Ascending aorta (tissue), 2 donors: Measurements from ENCODE around the gene IRF2. TPM values are rescaled to one million over a fixed set of nuclear protein-coding genes. Genes with fewer than 3 reads are reported as not detected.

Experiments used
- DNase-seq, 2 donors: peaks; one replicate each; pipeline ENCODE4 v3.0.0-alpha.2; 2019; ENCODE audit warnings: low spot score in 2 of 2
- H3K27ac ChIP-seq, 2 donors: fragments of 200-600 bp; sonication (generic); one replicate each; pipeline ENCODE4 v1.5.1; 2016 to 2017; ENCODE audit warnings: mild to moderate bottlenecking in 1 of 2
- H3K27me3 ChIP-seq: fragments of 200-600 bp; sonication (generic); one replicate; pipeline ENCODE4 v1.5.1; 2017
- H3K36me3 ChIP-seq, 2 donors: fragments of 200-600 bp; sonication (generic); one replicate each; pipeline ENCODE4 v1.5.1; 2016
- H3K4me1 ChIP-seq, 2 donors: fragments of 200-600 bp; sonication (generic); one replicate each; pipeline ENCODE4 v1.5.1; 2016 to 2017; ENCODE audit warnings: mild to moderate bottlenecking in 1 of 2
- H3K4me3 ChIP-seq, 2 donors: fragments of 200-600 bp; sonication (generic); one replicate each; pipeline ENCODE4 v1.5.1; 2016 to 2017; ENCODE audit warnings: mild to moderate bottlenecking in 1 of 2
- H3K9me3 ChIP-seq, 2 donors: fragments of 200-600 bp; sonication (generic); one replicate each; pipeline ENCODE4 v1.5.1; 2016
- intact Hi-C: fragments of 100-400 bp; cut with DNase I; formaldehyde crosslinking; loops from one replicate; pipeline ENCODE4 v1.15.1; 2023
- total RNA-seq: library from RNA; depleted of rRNA; stranded (reverse); fragments of >200 nt; gene quantifications from one replicate; pipeline ENCODE4 v1.1.0, GENCODE V29; 2016
- TF ChIP-seq, protein P1 (sequence below), 3 experiments: fragments of 200-600 bp in 2 of 3; fragments of 450-650 bp in 1 of 3; sonication (generic) in 2 of 3; IDR thresholded peaks; one replicate each; pipeline ENCODE4 v1.5.1; 2016 to 2019; ENCODE audit warnings: antibody characterized with exemption in 3 of 3, mild to moderate bottlenecking in 1 of 3, moderate library complexity in 1 of 3

Gene IRF2
- total RNA-seq, 1 donor from 2014 or later = 39.6 TPM

DNA sequence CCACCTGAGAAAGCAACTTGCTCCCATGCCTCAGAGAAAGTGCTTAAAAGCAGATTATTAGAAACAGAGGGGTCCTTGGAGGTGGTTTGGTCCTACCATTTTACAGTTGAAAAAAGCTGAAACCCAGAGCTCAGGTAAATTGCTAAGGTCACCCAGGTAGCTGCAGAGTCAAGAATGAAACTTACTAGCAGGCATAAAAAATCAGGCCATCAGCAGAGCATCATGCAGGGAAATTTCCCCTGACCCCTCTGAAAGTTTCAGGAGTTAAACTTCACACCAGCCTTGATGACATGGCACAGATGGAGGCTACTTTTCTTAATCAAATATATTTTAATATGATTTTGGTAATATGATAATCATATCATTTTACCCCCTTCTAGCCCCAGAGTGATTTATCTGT lies 70.3 kb downstream of the IRF2 start:
- TF ChIP-seq, protein P1, sequence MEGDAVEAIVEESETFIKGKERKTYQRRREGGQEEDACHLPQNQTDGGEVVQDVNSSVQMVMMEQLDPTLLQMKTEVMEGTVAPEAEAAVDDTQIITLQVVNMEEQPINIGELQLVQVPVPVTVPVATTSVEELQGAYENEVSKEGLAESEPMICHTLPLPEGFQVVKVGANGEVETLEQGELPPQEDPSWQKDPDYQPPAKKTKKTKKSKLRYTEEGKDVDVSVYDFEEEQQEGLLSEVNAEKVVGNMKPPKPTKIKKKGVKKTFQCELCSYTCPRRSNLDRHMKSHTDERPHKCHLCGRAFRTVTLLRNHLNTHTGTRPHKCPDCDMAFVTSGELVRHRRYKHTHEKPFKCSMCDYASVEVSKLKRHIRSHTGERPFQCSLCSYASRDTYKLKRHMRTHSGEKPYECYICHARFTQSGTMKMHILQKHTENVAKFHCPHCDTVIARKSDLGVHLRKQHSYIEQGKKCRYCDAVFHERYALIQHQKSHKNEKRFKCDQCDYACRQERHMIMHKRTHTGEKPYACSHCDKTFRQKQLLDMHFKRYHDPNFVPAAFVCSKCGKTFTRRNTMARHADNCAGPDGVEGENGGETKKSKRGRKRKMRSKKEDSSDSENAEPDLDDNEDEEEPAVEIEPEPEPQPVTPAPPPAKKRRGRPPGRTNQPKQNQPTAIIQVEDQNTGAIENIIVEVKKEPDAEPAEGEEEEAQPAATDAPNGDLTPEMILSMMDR (IDR thresholded peaks at IDR 0.05) = no peak
- Histone ChIP-seq H3K4me3 (no peak overlapping the region), H3K36me3 (peaks cover 21 to 59% of the 10 kb centered on the region in 2 donors), H3K4me1 (peaks cover 0 to 26% of the 10 kb centered on the region in 2 donors), H3K27ac (no peak overlapping the region), H3K27me3 (no peaks in the 10 kb centered on the region), H3K9me3 (no peaks in the 10 kb centered on the region)
- DNase-seq = no peak
- intact Hi-C loops = loop anchor here (5.0 kb wide), 2 partner anchors 243 to 1023 kb away; partner anchors contain the start of genes CASP3, PRIMPOL and UFSP2

DNA sequence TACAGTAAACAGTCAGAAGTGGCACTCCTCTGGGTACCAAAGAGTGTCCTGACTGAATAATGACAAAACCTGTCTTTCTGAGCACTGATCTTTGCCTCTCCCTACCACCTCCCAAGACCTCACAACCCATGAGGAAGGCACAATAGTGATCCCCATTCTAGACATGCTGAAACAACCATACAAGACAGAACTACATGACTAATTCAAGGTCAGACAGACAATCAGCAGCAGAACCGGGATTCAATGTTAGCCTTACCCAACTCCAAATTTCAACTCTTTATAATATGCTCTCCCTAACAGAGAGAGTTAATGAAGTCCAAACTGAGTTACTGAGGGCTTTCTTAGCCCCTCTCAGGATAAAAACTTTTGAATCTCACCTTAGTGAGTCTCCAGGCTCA lies 71.0 kb downstream of the IRF2 start:
- Histone ChIP-seq H3K4me3 (no peak overlapping the region), H3K9me3 (no peaks in the 10 kb centered on the region), H3K4me1 (peaks cover 0 to 27% of the 10 kb centered on the region in 2 donors), H3K36me3 (peaks cover 25 to 60% of the 10 kb centered on the region in 2 donors), H3K27ac (no peak overlapping the region), H3K27me3 (no peaks in the 10 kb centered on the region)
- TF ChIP-seq, protein P1 (IDR thresholded peaks at IDR 0.05) = no peak
- DNase-seq = no peak
- intact Hi-C loops = loop anchor here (5.0 kb wide), 2 partner anchors 244 to 1024 kb away; partner anchors contain the start of genes CASP3, PRIMPOL and UFSP2

DNA sequence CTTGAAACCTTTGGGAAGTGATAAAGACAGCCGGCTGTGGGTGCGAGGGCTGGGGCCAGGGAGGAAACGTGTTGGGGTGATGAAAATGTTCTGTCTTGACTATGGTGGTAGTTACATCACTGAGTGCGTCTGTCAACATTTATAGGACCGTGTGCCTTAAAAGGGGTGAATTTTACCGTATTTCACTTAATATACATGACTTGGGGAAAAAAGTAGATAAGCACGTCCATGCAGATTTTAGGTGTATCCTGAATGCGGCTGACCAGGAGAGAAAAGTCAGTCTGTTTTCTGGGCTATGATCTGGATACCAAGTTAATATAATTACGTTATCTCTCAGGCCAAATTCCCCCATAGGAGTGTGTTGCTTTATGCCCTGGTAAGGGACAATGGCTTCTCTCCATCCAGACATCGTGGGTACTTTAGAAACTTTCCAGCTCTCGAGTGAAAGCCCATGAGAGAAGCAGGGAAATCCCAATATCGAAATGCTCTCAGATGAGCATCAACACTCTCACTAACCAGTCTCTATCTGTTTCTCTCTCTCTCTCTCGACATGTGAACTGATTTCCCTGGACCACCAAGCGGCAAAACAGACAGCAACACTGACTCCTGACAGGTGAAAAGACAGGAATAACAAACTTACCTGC lies 71.5 kb downstream of the IRF2 start:
- no peak overlapping the region for H3K27ac ChIP-seq
- no peak overlapping the region for H3K4me3 ChIP-seq
- intact Hi-C loops = loop anchor here (5.0 kb wide), 2 partner anchors 244 to 1024 kb away; partner anchors contain the start of genes CASP3, PRIMPOL and UFSP2
- peaks cover 27 to 60% of the 10 kb centered on the region in 2 donors for H3K36me3 ChIP-seq
- no peaks in the 10 kb centered on the region for H3K9me3 ChIP-seq
- peaks cover 0 to 27% of the 10 kb centered on the region in 2 donors for H3K4me1 ChIP-seq
- TF ChIP-seq, protein P1 (IDR thresholded peaks at IDR 0.05) = no peak
- no peak for DNase-seq
- H3K27me3 ChIP-seq = no peaks in the 10 kb centered on the region

DNA sequence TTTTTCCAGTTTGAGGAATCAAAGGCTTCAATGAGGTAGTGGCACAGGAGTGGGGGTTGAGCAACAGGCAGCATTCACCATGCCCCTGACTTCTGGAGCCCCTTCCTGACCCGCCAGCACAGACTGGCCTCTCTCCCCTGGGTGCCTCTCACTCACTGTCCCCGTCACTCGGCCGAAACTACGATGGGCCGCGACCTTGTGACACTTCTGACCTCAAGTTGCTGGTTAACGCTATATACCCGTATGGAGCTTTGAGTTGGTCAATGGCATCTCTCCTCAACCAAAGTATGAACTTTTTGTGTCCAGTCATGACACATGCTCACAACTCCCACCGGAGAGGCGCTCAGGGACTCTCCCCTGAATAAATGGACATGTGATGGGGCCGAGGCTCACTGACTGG lies 72.1 kb downstream of the IRF2 start:
- no peaks in the 10 kb centered on the region for H3K27me3 ChIP-seq
- intact Hi-C loops = loop anchor here (5.0 kb wide), 2 partner anchors 245 to 1025 kb away; partner anchors contain the start of genes CASP3, PRIMPOL and UFSP2
- H3K27ac ChIP-seq = peak overlapping the region; percentile 66 to 71
- H3K4me1 ChIP-seq = peaks cover 0 to 29% of the 10 kb centered on the region in 2 donors
- peaks cover 28 to 60% of the 10 kb centered on the region in 2 donors for H3K36me3 ChIP-seq
- no peak overlapping the region for H3K4me3 ChIP-seq
- DNase-seq = peak in 1 of 2 donors; percentile 62
- TF ChIP-seq, protein P1 (IDR thresholded peaks at IDR 0.05) = no peak
- H3K9me3 ChIP-seq = no peaks in the 10 kb centered on the region

DNA sequence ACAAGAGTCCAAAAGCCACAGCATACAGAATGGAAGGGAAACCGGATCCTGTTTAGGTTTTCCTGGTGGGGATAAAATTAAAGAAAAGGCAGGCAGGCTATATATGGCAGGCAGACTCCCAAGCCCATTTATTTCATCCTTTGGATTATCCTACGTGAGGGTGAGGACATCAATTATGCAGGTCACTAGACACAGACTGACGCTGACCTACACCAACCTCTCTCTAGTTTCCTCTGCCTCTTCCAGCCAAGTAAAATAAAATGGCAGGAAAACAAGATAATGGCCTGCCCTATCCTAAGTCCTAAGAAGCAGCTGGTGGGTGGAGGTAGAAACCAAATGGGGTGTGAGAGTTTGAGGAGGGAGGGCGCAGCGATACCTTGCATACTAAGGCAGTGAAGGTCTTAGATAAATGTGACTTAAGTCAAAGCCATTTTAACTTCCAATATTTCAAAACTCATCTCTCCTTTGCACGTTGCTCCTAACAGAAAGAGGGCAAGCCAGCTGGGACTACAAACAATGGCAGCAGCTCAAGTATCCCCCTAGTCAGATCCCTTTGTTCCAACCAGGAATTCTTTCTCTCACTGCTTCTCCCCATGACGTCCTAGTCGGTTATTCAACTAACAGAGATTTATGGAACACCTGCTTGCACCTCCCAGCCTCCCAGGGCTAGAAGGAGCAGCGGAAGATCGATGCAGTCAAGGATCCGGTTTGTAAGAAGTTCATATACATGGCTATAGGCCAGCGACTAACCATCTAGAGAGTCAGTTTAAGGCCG lies 72.8 kb downstream of the IRF2 start:
- H3K9me3 ChIP-seq = no peaks in the 10 kb centered on the region
- no peaks in the 10 kb centered on the region for H3K27me3 ChIP-seq
- peaks cover 0 to 29% of the 10 kb centered on the region in 2 donors for H3K4me1 ChIP-seq
- H3K27ac ChIP-seq = peak overlapping the region; percentile 66 to 71
- peak in 1 of 2 donors; percentile 49 for DNase-seq
- peaks cover 29 to 62% of the 10 kb centered on the region in 2 donors for H3K36me3 ChIP-seq
- intact Hi-C loops = loop anchor here (2.0 to 5.0 kb wide), 5 partner anchors 17 to 1026 kb away; partner anchors contain the start of genes CASP3, PRIMPOL and UFSP2
- TF ChIP-seq, protein P1 (IDR thresholded peaks at IDR 0.05) = no peak
- H3K4me3 ChIP-seq = no peak overlapping the region
